ENCODE results near the gene CCN5.
"Not testable (repeated sequence)": the region's sequence is repeated elsewhere in the genome, so short reads cannot be mapped to it uniquely, and the experiment has no call there.

Gene CCN5

GRCh38 chr20:44756011-44756688 lies 41.0 kb downstream of the CCN5 start:
- DNase-seq = no peak

- DNase-seq = no peak
Observed at GRCh38 chr20:44756956-44757355, 41.8 kb downstream of the CCN5 start.

GRCh38 chr20:44758247-44759101 lies 43.3 kb downstream of the CCN5 start:
- peak in 1 of 51 donors; percentile 45 for DNase-seq

- no peak for DNase-seq
Observed at GRCh38 chr20:44759595-44759994, 44.4 kb downstream of the CCN5 start.

GRCh38 chr20:44761423-44761822 lies 46.3 kb downstream of the CCN5 start:
- DNase-seq = peak in 1 of 51 donors; percentile 5

GRCh38 chr20:44762466-44763140 lies 47.4 kb downstream of the CCN5 start:
- peak in 1 of 51 donors; percentile 25 for DNase-seq

GRCh38 chr20:44763798-44764197 lies 48.6 kb downstream of the CCN5 start:
- DNase-seq = not testable (repeated sequence)

GRCh38 chr20:44765091-44765490 lies 49.9 kb downstream of the CCN5 start:
- no peak for DNase-seq

GRCh38 chr20:44765701-44766347 lies 50.7 kb downstream of the CCN5 start:
- DNase-seq = peak in 1 of 51 donors; percentile 62

- peak in 7 of 51 donors; percentile 10 to 29 (median 16) for DNase-seq
Observed at GRCh38 chr20:44768256-44768655, 53.1 kb downstream of the CCN5 start.

- DNase-seq = no peak
Observed at GRCh38 chr20:44768854-44769480, 53.8 kb downstream of the CCN5 start.

GRCh38 chr20:44769481-44769863 lies 54.3 kb downstream of the CCN5 start:
- DNase-seq = no peak

GRCh38 chr20:44770484-44771171 lies 55.5 kb downstream of the CCN5 start:
- no peak for DNase-seq

GRCh38 chr20:44771172-44771535 lies 56.0 kb downstream of the CCN5 start:
- no peak for DNase-seq

GRCh38 chr20:44772636-44773035 lies 57.5 kb downstream of the CCN5 start:
- no peak for DNase-seq

- peak in 3 of 51 donors; percentile 29 to 59 (median 50) for DNase-seq
Observed at GRCh38 chr20:44773070-44773829, 58.1 kb downstream of the CCN5 start.

GRCh38 chr20:44776980-44777379 lies 61.8 kb downstream of the CCN5 start:
- no peak for DNase-seq
